ENCODE results near the gene MSLN. TPM values are rescaled to one million over a fixed set of nuclear protein-coding genes. Genes with fewer than 3 reads are reported as not detected.

The MSLN gene
- total and polyA plus RNA-seq, 2 of the 8 experiments (the other 6 are each of a cell fraction or from before 2014, with no cell fraction given), result 0.28 to 0.50 TPM

GRCh38 chr16:766820-767640 lies 6.5 kb downstream of the MSLN start:
- H3K23ac ChIP-seq (ENCODE audit: insufficient read length), result no peak overlapping the region
- H2BK5ac ChIP-seq (ENCODE audit: low read depth, low read length), result no peak overlapping the region
- no peak overlapping the region for H4K5ac ChIP-seq (ENCODE audit: insufficient read length, low read depth, low read length)
- H2AFZ ChIP-seq (ENCODE audit: low read length), result no peak overlapping the region
- ChIA-PET POLR2A (ENCODE audit: partially characterized antibody) (interaction anchor here (1.2 to 1.8 kb wide), 2 partner anchors 35 to 51 kb away, joined by 3 read pairs; no protein-coding TSS in a partner anchor), CTCF (ENCODE audit: partially characterized antibody) (interaction anchor here (1.1 to 1.7 kb wide), 5 partner anchors 18 to 51 kb away, joined by 3 to 7 read pairs (median 4); no protein-coding TSS in a partner anchor)
- no peaks in the 10 kb centered on the region for H3K9me3 ChIP-seq (ENCODE audit: insufficient read depth in 2 of 2, low read depth in 1 of 2, low read length in 1 of 2)
- H3K56ac ChIP-seq (replicated peaks; ENCODE audit: insufficient read length, low read depth, low read length), result no peak overlapping the region
- H3K18ac ChIP-seq (ENCODE audit: extremely low read depth, low read length), result no peak overlapping the region
- H3K14ac ChIP-seq (ENCODE audit: insufficient read length), result no peak overlapping the region
- H3K23me2 ChIP-seq (ENCODE audit: low read depth, low read length), result no peaks in the 10 kb centered on the region; the same call in 1 of the 2 replicates
- TF ChIP-seq CTCF (IDR thresholded peaks at IDR 0.05; ENCODE audit: control extremely low read depth in 1 of 3, insufficient read depth in 1 of 3, low read depth in 1 of 3, low read length in 3 of 3), result no peak
- no peak overlapping the region for H3K4me3 ChIP-seq (ENCODE audit: extremely low read depth in 1 of 4, insufficient read depth in 2 of 4, low read depth in 3 of 4, low read length in 4 of 4)
- no peak overlapping the region for H2BK20ac ChIP-seq (ENCODE audit: low read length)
- H2BK12ac ChIP-seq (ENCODE audit: low read depth, low read length), result 0 out of 2 replicates have a peak overlapping the region, but pooled peaks have one; percentile 7
- H2AK5ac ChIP-seq (ENCODE audit: low read depth, low read length), result no peak overlapping the region
- no peak overlapping the region for H2BK15ac ChIP-seq (ENCODE audit: low read length)
- no peak overlapping the region for H4K8ac ChIP-seq (ENCODE audit: extremely low read depth, insufficient read depth, low read length)
- 93% methylated on average over 32 of the region's 48 CpGs; no CpG with 5 or more reads in 1 of the 2 experiments for WGBS, 2 experiments (ENCODE audit: extremely low coverage in 1 of 2, insufficient coverage in 1 of 2, insufficient read length in 1 of 2, insufficient replicate concordance in 2 of 2, low coverage in 1 of 2, low lambda C conversion rate in 2 of 2, missing lambda C conversion rate in 1 of 2)
- H4K91ac ChIP-seq (replicated peaks; ENCODE audit: insufficient read length, low read length), result no peak overlapping the region
- no peak overlapping the region for H3K27ac ChIP-seq (ENCODE audit: low read depth, low read length)
- no peak overlapping the region for H3K9ac ChIP-seq (replicated peaks in 1 of 4; ENCODE audit: extremely low read depth in 1 of 4, low read depth in 3 of 4, low read length in 3 of 4)
- no peaks in the 10 kb centered on the region for H3K79me1 ChIP-seq (ENCODE audit: low read depth, low read length)
- H3K27me3 ChIP-seq (replicated peaks in 1 of 4; ENCODE audit: control insufficient read depth in 3 of 4, extremely low read depth in 1 of 4, insufficient read depth in 3 of 4, low read length in 3 of 4), result no peaks in the 10 kb centered on the region
- FAIRE-seq, result no peak
- DNase-seq (ENCODE audit: low read depth in 1 of 2, low spot score in 2 of 2), result no peak
- H3K79me2 ChIP-seq (ENCODE audit: control insufficient read depth in 1 of 2, insufficient read depth in 2 of 2, low read length in 2 of 2), result no peaks in the 10 kb centered on the region
- no peaks in the 10 kb centered on the region for H4K20me1 ChIP-seq (replicated peaks in 1 of 2; ENCODE audit: control insufficient read depth in 1 of 2, insufficient read depth in 2 of 2, low read length in 2 of 2)
- no peaks in the 10 kb centered on the region for H3K36me3 ChIP-seq (ENCODE audit: control insufficient read depth in 2 of 4, insufficient read depth in 4 of 4, low read length in 3 of 4)
- peaks cover 0 to 9% (median 6%) of the 10 kb centered on the region in 4 experiments; a peak in 5 of 7 replicates for H3K4me1 ChIP-seq (replicated peaks in 1 of 4; ENCODE audit: control insufficient read depth in 3 of 4, insufficient read depth in 4 of 4, low read length in 3 of 4)
- no peak overlapping the region for H2BK120ac ChIP-seq (replicated peaks; ENCODE audit: low read depth, low read length)
- H3K4me2 ChIP-seq (ENCODE audit: insufficient read depth in 1 of 2, low read depth in 2 of 2, low read length in 2 of 2), result no peak overlapping the region
- no peak overlapping the region for H3K4ac ChIP-seq (replicated peaks; ENCODE audit: insufficient read length, low read depth, low read length)
